GM10248 (cell line): ENCODE measurements around the gene TLR9.

Source experiments
- CTCF ChIA-PET: fragments of 300-600 bp; sonication (Branson Sonifier 250); formaldehyde crosslinking; extraction: SDS; loops from one replicate; lab custom pipeline; 2021; ENCODE audit warnings: antibody characterized with exemption; lab: Yijun Ruan, JAX
- POLR2A ChIA-PET: fragments of 350-650 bp; sonication (Branson Sonifier 250); formaldehyde crosslinking; extraction: SDS; loops from one replicate; lab custom pipeline; 2020; ENCODE audit warnings: antibody characterized with exemption; lab: Yijun Ruan, JAX
- DNase-seq: peaks from one replicate; pipeline ENCODE4 v3.0.0; 2012; ENCODE audit errors: extremely low spot score
- CTCF ChIP-seq: IDR thresholded peaks from 2 replicates; pipeline ENCODE4 v1.5.1; 2012; ENCODE audit warnings: mild to moderate bottlenecking, low read depth; ENCODE audit errors: extremely low read depth, missing control alignments, control extremely low read depth

Gene TLR9

GRCh38 chr3:52238761-52239701 lies 13.6 kb upstream of the TLR9 start, which contains the start of gene TWF2:
Gene TWF2 (minus strand): TSS chr3:52239158. CDS start chr3:52239016, 142 bp downstream.
- ChIA-PET POLR2A (interaction anchor here (0.8 to 1.8 kb wide), 5 partner anchors 9 to 42 kb away, joined by 3 to 6 read pairs (median 4); partner anchors contain the start of gene WDR82), CTCF (interaction anchor here (0.7 to 5.9 kb wide), 10 partner anchors 10 to 265 kb away, joined by 3 to 50 read pairs (median 4); partner anchors contain the start of genes ABHD14B, TLR9 and WDR82)
- DNase-seq: peak; percentile 97
- peak; percentile 44 for TF ChIP-seq CTCF

- no peak for TF ChIP-seq CTCF
- POLR2A ChIA-PET: interaction anchor here (1.0 to 1.8 kb wide), 4 partner anchors 9 to 42 kb away, joined by 3 to 6 read pairs (median 5); partner anchors contain the start of gene WDR82
- DNase-seq: no peak
- CTCF ChIA-PET: interaction anchor here (0.7 to 5.9 kb wide), 15 partner anchors 10 to 265 kb away, joined by 3 to 50 read pairs (median 6); partner anchors contain the start of genes ABHD14B, TLR9 and WDR82
Measured at GRCh38 chr3:52238193-52238760, 12.8 kb upstream of the TLR9 start.

GRCh38 chr3:52237657-52238172 lies 12.3 kb upstream of the TLR9 start:
- DNase-seq: no peak
- no peak for TF ChIP-seq CTCF
- ChIA-PET CTCF (interaction anchor here (1.0 to 5.9 kb wide), 14 partner anchors 11 to 264 kb away, joined by 3 to 50 read pairs (median 6); partner anchors contain the start of genes ABHD14B, TLR9 and WDR82), POLR2A (interaction anchor here (1.2 to 1.8 kb wide), 2 partner anchors 11 to 41 kb away, joined by 4 to 6 read pairs; partner anchors contain the start of gene WDR82)

- CTCF ChIA-PET: interaction anchor here (1.0 to 5.9 kb wide), 15 partner anchors 11 to 263 kb away, joined by 3 to 50 read pairs (median 4); partner anchors contain the start of genes ABHD14B, TLR9 and WDR82
- POLR2A ChIA-PET: interaction anchor here (0.7 to 1.2 kb wide), 2 partner anchors 41 to 42 kb away, joined by 4 to 5 read pairs; partner anchors contain the start of gene WDR82
- DNase-seq: no peak
- no peak for TF ChIP-seq CTCF
Measured at GRCh38 chr3:52237006-52237656, 11.7 kb upstream of the TLR9 start.

GRCh38 chr3:52236424-52236886 lies 11.0 kb upstream of the TLR9 start:
- TF ChIP-seq CTCF: no peak
- no peak for DNase-seq
- ChIA-PET CTCF (interaction anchor here (1.1 to 5.9 kb wide), 11 partner anchors 11 to 211 kb away, joined by 3 to 50 read pairs (median 8); partner anchors contain the start of gene TLR9), POLR2A (interaction anchor here (0.6 to 0.7 kb wide), 2 partner anchors 11 to 42 kb away, joined by 3 to 5 read pairs; partner anchors contain the start of gene WDR82)
